Colonic mucosa (tissue), 4 donors: ENCODE measurements around the gene SIPA1. TPM values are rescaled to one million over a fixed set of nuclear protein-coding genes. Genes with fewer than 3 reads are reported as not detected.

Source experiments
- DNase-seq: peaks from one replicate; pipeline ENCODE4 v3.0.0-alpha.2; 2020
- H3K27ac ChIP-seq: fragments of 200-600 bp; one replicate; pipeline ENCODE4 v1.8.0; 2021
- H3K27me3 ChIP-seq: fragments of 200-600 bp; one replicate; pipeline ENCODE4 v1.8.0; 2021
- H3K36me3 ChIP-seq: fragments of 200-600 bp; one replicate; pipeline ENCODE4 v1.8.0; 2021
- H3K4me1 ChIP-seq: fragments of 200-600 bp; one replicate; pipeline ENCODE4 v1.8.0; 2021; ENCODE audit warnings: mild to moderate bottlenecking
- H3K4me3 ChIP-seq: fragments of 200-600 bp; one replicate; pipeline ENCODE4 v1.8.0; 2021
- H3K9ac ChIP-seq, 2 donors: one replicate each; pipeline ENCODE4 v1.7.0; 2013; ENCODE audit warnings: control low read depth in 2 of 2, low read depth in 2 of 2, low read length in 2 of 2
- H3K9me3 ChIP-seq: fragments of 200-600 bp; one replicate; pipeline ENCODE4 v1.8.0; 2021
- CTCF ChIP-seq: fragments of 200-600 bp; IDR thresholded peaks from one replicate; pipeline ENCODE4 v1.8.0; 2022; ENCODE audit warnings: antibody characterized with exemption, mild to moderate bottlenecking
- intact Hi-C: fragments of 100-400 bp; cut with DNase I; formaldehyde crosslinking; loops from one replicate; pipeline ENCODE4 v1.14.1; 2022
- total RNA-seq, 2 donors: library from RNA; stranded (reverse); fragmentation: NEBNext Ultra II Directional in 1 of 2; extraction: Animal tissue kit (Norgen Biotek cat#: 25700) in 1 of 2; gene quantifications; one replicate each; pipeline ENCODE4 v1.2.1, GENCODE V29; 2021
- donor health status: healthy.
- donor health status: DM: no; HTN: no; CAD: no.
- donor health status: DM: no; HTN: no; CAD: no.

Gene SIPA1
- total RNA-seq, 2 donors from 2014 or later = 21.0 to 33.0 TPM

DNA sequence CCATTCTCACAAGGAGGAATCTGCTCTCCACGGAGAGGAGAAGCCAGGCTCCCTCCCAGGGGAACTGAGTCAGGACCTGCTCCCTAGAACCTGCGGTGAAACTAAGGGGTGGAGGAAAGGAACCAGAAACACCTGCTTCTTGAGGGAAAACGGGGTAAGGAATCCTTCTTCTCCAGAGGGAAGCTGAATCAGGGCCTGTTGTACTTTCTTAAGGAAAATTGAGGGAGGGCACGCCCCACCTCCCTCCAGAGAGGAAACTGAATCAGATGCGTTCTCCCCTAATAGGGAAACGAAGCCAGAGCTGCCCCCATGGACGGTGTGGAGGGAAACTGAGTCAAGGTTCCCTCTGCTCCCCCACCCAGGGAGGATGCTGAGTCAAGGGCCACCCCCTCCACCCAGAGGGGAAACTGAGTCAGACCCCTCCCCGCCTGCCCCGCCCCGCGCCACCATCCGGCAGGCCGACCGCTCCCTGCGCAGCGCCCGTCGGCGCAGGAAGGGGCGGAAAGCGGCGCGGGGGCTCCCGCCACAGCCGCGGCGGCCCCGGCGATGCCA lies 24.4 kb downstream of the SIPA1 start:
- no peaks in the 10 kb centered on the region for H3K27me3 ChIP-seq
- TF ChIP-seq CTCF = no peak
- intact Hi-C loops = no loop called here
- H3K4me1 ChIP-seq = peaks cover 8% of the 10 kb centered on the region
- H3K27ac ChIP-seq = peak overlapping the region; percentile 97
- no peaks in the 10 kb centered on the region for H3K9me3 ChIP-seq
- peak overlapping the region; percentile 93 to 99 for H3K9ac ChIP-seq
- peak overlapping the region; percentile 94 for H3K4me3 ChIP-seq
- peaks cover 4% of the 10 kb centered on the region for H3K36me3 ChIP-seq
- peak; percentile 40 for DNase-seq

DNA sequence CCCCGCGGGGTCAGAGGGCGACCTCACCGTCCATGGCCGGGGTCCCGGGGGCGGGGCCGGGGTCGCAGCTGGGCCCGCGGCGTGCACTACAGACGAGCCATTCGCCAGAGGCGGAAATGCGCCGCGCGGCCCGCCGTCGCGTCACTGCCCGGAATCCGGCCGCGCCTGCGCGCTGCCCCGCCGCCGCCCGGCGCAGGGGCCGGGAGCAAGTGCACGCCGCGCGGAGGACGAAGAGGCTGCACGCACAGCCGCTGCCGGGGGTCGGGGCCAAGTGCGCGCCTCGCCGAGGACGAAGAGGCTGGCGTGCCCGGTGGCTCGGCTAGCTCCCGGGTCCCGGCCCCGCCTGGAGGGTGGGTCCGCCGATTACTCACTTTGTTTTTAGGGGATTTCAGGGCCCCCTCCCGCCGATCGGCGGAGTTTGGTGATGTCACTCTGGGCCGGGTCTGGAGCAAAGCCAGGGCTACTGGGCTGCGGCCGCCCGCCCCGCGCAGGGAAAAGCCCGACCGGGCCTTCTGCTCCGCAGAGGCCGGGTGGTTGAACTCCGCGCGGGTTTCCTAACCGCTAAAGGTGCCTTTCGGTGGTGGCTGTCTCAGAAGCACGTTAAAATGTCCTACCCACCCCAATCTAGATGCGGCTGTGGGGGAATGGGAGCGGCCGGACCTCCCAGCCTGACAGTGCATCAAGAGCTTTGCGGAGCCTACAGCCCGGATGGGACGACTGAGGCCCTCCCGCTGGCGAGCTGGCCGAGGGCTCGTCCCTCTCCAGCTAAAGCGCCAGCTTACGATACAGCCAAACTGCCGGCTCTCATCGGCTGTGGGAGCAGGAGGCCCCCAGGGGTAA lies 25.1 kb downstream of the SIPA1 start, which contains the start of gene RELA:
RELA (minus strand) TSS at position 118 of the 840 bp plus-strand sequence; CDS start at position 34, 84 bp downstream.
- intact Hi-C loops = no loop called here

DNA sequence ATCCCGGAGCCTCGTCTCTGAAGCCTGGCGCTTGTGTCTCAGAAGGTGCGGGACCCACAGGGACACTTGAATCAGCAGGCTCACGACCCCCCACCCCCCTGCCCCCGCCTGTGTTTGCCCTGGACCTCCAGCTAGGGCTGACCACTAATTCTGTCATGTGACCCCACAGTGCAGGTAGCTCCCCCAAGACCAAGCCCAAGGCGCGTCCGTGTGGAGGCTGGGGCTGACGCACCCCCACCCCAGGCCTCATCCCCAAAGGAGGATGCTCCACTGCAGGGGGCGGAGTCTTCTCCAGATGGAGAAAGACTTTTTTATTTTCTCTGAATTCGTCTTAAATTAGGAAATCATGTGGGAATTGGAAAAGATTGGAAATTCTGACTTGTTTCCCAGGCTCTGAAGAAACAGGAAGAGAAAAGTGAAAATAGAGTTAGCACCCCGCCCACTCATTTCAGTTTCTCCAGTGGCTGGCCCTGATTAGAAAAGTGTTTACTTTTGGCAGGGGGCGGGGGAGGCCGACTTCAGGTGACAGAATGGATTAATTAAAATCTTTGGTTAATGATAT lies 25.8 kb downstream of the SIPA1 start:
- peak overlapping the region; percentile 97 for H3K27ac ChIP-seq
- H3K9me3 ChIP-seq = no peaks in the 10 kb centered on the region
- peak overlapping the region; percentile 88 to 93 for H3K9ac ChIP-seq
- H3K4me1 ChIP-seq = peaks cover 8% of the 10 kb centered on the region
- no peak for TF ChIP-seq CTCF
- intact Hi-C loops = no loop called here
- peak overlapping the region; percentile 94 for H3K4me3 ChIP-seq
- H3K36me3 ChIP-seq = peaks cover 4% of the 10 kb centered on the region
- H3K27me3 ChIP-seq = no peaks in the 10 kb centered on the region
- DNase-seq = peak; percentile 74

More for the DNA sequence above, 25.1 kb downstream of the SIPA1 start, which contains the start of gene RELA:
- Histone ChIP-seq H3K27me3 (no peaks in the 10 kb centered on the region), H3K27ac (peak within 1 kb of the TSS; percentile 97), H3K9ac (peak within 1 kb of the TSS; percentile 93 to 99), H3K4me1 (peaks cover 8% of the 10 kb centered on the region), H3K4me3 (peak within 1 kb of the TSS; percentile 94), H3K36me3 (peaks cover 4% of the 10 kb centered on the region), H3K9me3 (no peaks in the 10 kb centered on the region)
- DNase-seq = peak; percentile 95
- no peak for TF ChIP-seq CTCF

DNA sequence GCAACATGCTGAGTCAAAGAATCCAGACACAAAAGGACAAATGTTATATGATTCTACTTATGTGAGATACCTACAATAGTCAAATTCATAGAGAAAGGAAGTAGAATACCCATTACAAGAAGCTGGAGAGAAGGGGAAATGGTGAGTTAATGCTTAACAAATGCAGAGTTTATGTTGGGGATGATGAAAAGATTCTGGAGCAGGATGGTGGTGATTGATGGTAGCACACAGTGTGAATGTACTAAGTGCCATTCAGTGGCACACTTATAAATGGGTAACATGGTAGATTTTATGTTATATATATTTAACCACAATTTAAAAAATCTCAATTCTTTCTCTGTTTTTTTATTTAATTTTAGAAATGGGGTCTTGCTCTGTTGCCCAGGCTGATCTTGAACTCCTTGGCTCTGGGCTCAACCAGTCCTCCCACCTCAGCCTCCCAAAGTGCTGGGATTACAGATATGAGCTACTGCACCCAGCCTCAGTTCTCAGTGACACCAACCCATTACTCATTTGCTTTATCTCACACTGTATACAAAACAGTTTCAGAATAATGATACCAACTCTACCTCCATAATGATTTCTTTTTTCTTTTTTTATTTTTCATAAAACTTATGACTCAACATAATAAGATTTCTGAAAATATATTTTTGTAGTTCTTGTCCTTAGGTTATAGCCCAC lies 34.4 kb downstream of the SIPA1 start:
- H3K4me3 ChIP-seq = no peak overlapping the region
- no peaks in the 10 kb centered on the region for H3K27me3 ChIP-seq
- no peak overlapping the region for H3K27ac ChIP-seq
- H3K4me1 ChIP-seq = no peaks in the 10 kb centered on the region
- H3K9me3 ChIP-seq = no peaks in the 10 kb centered on the region
- no peaks in the 10 kb centered on the region for H3K36me3 ChIP-seq
- no peak overlapping the region for H3K9ac ChIP-seq
- no peak for TF ChIP-seq CTCF
- intact Hi-C loops = no loop called here
- no peak for DNase-seq

DNA sequence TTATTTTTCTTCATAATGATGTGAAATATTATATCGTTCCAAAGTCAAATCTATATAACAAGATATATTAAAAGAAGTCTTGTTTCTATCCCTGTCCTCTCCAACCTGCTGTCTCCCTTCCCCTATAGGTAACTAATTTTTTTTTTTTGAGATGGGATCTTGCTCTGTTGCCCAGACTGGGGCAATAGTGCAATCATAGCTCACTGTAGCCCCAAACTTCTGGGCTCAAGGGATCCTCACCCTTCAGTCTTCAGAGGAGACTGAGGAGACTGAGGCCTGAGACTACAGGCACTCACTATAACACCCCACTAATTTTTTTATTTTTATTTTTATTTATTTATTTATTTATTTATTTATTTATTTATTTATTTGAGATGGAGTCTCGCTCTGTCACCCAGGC lies 35.1 kb downstream of the SIPA1 start:
- Histone ChIP-seq H3K4me1 (no peaks in the 10 kb centered on the region), H3K36me3 (no peaks in the 10 kb centered on the region), H3K4me3 (no peak overlapping the region), H3K9me3 (no peaks in the 10 kb centered on the region), H3K27me3 (no peaks in the 10 kb centered on the region), H3K27ac (no peak overlapping the region), H3K9ac (no peak overlapping the region)
- intact Hi-C loops = no loop called here
- no peak for DNase-seq
- TF ChIP-seq CTCF = no peak
